H1 (cell line): ENCODE measurements around the gene GNB1L. TPM values are rescaled to one million over a fixed set of nuclear protein-coding genes. Genes with fewer than 3 reads are reported as not detected.

ENCODE experiments used
- CTCF ChIA-PET: fragments of 300-600 bp; sonication (Branson Sonifier 250); formaldehyde crosslinking; loops from one replicate; lab custom pipeline; 2021; ENCODE audit not compliant: partially characterized antibody; lab: Charles Lee
- POLR2A ChIA-PET: fragments of 300-600 bp; sonication (Branson Sonifier 250); formaldehyde crosslinking; loops from one replicate; lab custom pipeline; 2021; ENCODE audit warnings: inconsistent platforms; ENCODE audit not compliant: partially characterized antibody; lab: Charles Lee
- DNase-seq, 2 experiments: peaks; one replicate each; pipeline versions ENCODE4 v3.0.0 to v3.0.0-alpha.2; 2010 to 2022; ENCODE audit warnings: low spot score in 2 of 2, low read depth in 1 of 2, mixed read lengths in 1 of 2
- FAIRE-seq: peaks from 2 replicates; lab custom pipeline; 2011; peaks lifted over from hg19 to GRCh38; lab: Jason Lieb, UNC
- H2AFZ ChIP-seq: 2 replicates; pipeline ENCODE4 v1.8.1; 2012; ENCODE audit warnings: low read length, inconsistent platforms
- H2AK5ac ChIP-seq: 2 replicates; pipeline ENCODE4 v1.6.1; 2013; ENCODE audit warnings: low read depth, low read length
- H2BK120ac ChIP-seq: replicated peaks from 2 replicates; pipeline ENCODE3; 2013; ENCODE audit warnings: low read depth, low read length, inconsistent platforms
- H2BK12ac ChIP-seq: 2 replicates; pipeline ENCODE4 v1.6.1; 2013; ENCODE audit warnings: low read depth, low read length
- H2BK15ac ChIP-seq: 2 replicates; pipeline ENCODE4 v1.6.1; 2013; ENCODE audit warnings: low read length
- H2BK20ac ChIP-seq: 2 replicates; pipeline ENCODE4 v1.6.1; 2013; ENCODE audit warnings: low read length
- H2BK5ac ChIP-seq: 2 replicates; pipeline ENCODE4 v1.6.1; 2013; ENCODE audit warnings: low read depth, low read length
- H3K14ac ChIP-seq: 2 replicates; pipeline ENCODE4 v1.6.1; 2013; ENCODE audit warnings: inconsistent platforms; ENCODE audit not compliant: insufficient read length
- H3K18ac ChIP-seq: 2 replicates; pipeline ENCODE4 v1.6.1; 2013; ENCODE audit warnings: low read length; ENCODE audit errors: extremely low read depth
- H3K23ac ChIP-seq: 2 replicates; pipeline ENCODE4 v1.6.1; 2013; ENCODE audit warnings: inconsistent platforms; ENCODE audit not compliant: insufficient read length
- H3K23me2 ChIP-seq: 2 replicates; pipeline ENCODE4 v1.6.1; 2013; ENCODE audit warnings: low read depth, low read length
- H3K27ac ChIP-seq: 2 replicates; pipeline ENCODE4 v1.6.1; 2011; ENCODE audit warnings: low read depth, low read length, inconsistent platforms
- H3K27me3 ChIP-seq, 4 experiments: replicated peaks in 1 of 4; 1 replicate in 1 of 4; 2 replicates in 3 of 4; pipeline versions ENCODE4 v1.6.1 to v1.8.1; 2011 to 2013; ENCODE audit warnings: low read length in 3 of 4, mild to moderate bottlenecking in 3 of 4, inconsistent platforms in 2 of 4, mixed read lengths in 2 of 4, moderate library complexity in 1 of 4; ENCODE audit not compliant: control insufficient read depth in 3 of 4, insufficient read depth in 3 of 4; ENCODE audit errors: extremely low read depth in 1 of 4
- H3K36me3 ChIP-seq, 4 experiments: 2 replicates each; pipeline versions ENCODE4 v1.6.1 to v1.8.1; 2011 to 2013; ENCODE audit warnings: mild to moderate bottlenecking in 4 of 4, low read length in 3 of 4, moderate library complexity in 2 of 4, control low read depth in 1 of 4, inconsistent platforms in 1 of 4; ENCODE audit not compliant: insufficient read depth in 4 of 4, control insufficient read depth in 2 of 4
- H3K4ac ChIP-seq: replicated peaks from 2 replicates; pipeline ENCODE3; 2013; ENCODE audit warnings: low read length, low read depth, mixed read lengths, inconsistent platforms; ENCODE audit not compliant: insufficient read length
- H3K4me1 ChIP-seq, 4 experiments: replicated peaks in 1 of 4; 1 replicate in 1 of 4; 2 replicates in 3 of 4; pipeline versions ENCODE4 v1.6.1 to v1.8.1; 2011 to 2013; ENCODE audit warnings: low read length in 3 of 4, inconsistent platforms in 2 of 4, mixed read lengths in 1 of 4; ENCODE audit not compliant: insufficient read depth in 4 of 4, control insufficient read depth in 3 of 4
- H3K4me2 ChIP-seq, 2 experiments: 2 replicates each; pipeline versions ENCODE4 v1.6.1 to v1.8.1; 2011 to 2013; ENCODE audit warnings: low read depth in 2 of 2, low read length in 2 of 2, control low read depth in 1 of 2, inconsistent platforms in 1 of 2, mild to moderate bottlenecking in 1 of 2; ENCODE audit not compliant: insufficient read depth in 1 of 2
- H3K4me3 ChIP-seq, 4 experiments: fragments of 200-600, 300-600 bp in 1 of 4; sonication (generic), shearing (Covaris generic), sonication (Bioruptor Twin) in 1 of 4; 2 replicates each; pipeline versions ENCODE4 v1.5.1 to v1.8.1; 2011 to 2016; ENCODE audit warnings: low read length in 4 of 4, low read depth in 3 of 4, control low read depth in 2 of 4, inconsistent platforms in 2 of 4, mild to moderate bottlenecking in 2 of 4, mixed read lengths in 1 of 4, moderate library complexity in 1 of 4; ENCODE audit not compliant: insufficient read depth in 2 of 4; ENCODE audit errors: extremely low read depth in 1 of 4
- H3K56ac ChIP-seq: replicated peaks from 2 replicates; pipeline ENCODE3; 2013; ENCODE audit warnings: low read depth, mild to moderate bottlenecking, mixed read lengths, low read length, inconsistent platforms; ENCODE audit not compliant: insufficient read length
- H3K79me1 ChIP-seq: 2 replicates; pipeline ENCODE4 v1.6.1; 2013; ENCODE audit warnings: low read depth, low read length, control low read depth
- H3K79me2 ChIP-seq, 2 experiments: 2 replicates each; pipeline versions ENCODE4 v1.6.1 to v1.8.1; 2012 to 2013; ENCODE audit warnings: low read length in 2 of 2, mild to moderate bottlenecking in 2 of 2, inconsistent platforms in 1 of 2; ENCODE audit not compliant: insufficient read depth in 2 of 2, control insufficient read depth in 1 of 2
- H3K9ac ChIP-seq, 4 experiments: replicated peaks in 1 of 4; 1 replicate in 1 of 4; 2 replicates in 3 of 4; pipeline versions ENCODE4 v1.6.1 to v1.8.1; 2011 to 2013; ENCODE audit warnings: low read depth in 3 of 4, low read length in 3 of 4, control low read depth in 2 of 4, mild to moderate bottlenecking in 2 of 4, moderate library complexity in 2 of 4, inconsistent platforms in 1 of 4; ENCODE audit errors: extremely low read depth in 1 of 4
- H3K9me3 ChIP-seq, 2 experiments: 2 replicates each; pipeline versions ENCODE4 v1.6.1 to v1.8.1; 2012 to 2013; ENCODE audit warnings: mild to moderate bottlenecking in 2 of 2, moderate library complexity in 2 of 2, control low read depth in 1 of 2, inconsistent platforms in 1 of 2, low read depth in 1 of 2, low read length in 1 of 2, mixed read lengths in 1 of 2; ENCODE audit not compliant: insufficient read depth in 2 of 2
- H4K20me1 ChIP-seq, 2 experiments: replicated peaks in 1 of 2; 2 replicates each; pipeline versions ENCODE3 to v1.8.1; 2011 to 2013; ENCODE audit warnings: inconsistent platforms in 2 of 2, low read length in 2 of 2, mild to moderate bottlenecking in 1 of 2; ENCODE audit not compliant: insufficient read depth in 2 of 2, control insufficient read depth in 1 of 2
- H4K5ac ChIP-seq: 2 replicates; pipeline ENCODE4 v1.6.1; 2013; ENCODE audit warnings: low read length, low read depth, mixed read lengths, inconsistent platforms; ENCODE audit not compliant: insufficient read length
- H4K8ac ChIP-seq: 2 replicates; pipeline ENCODE4 v1.8.0; 2013; ENCODE audit warnings: mild to moderate bottlenecking, moderate library complexity, low read length, inconsistent platforms; ENCODE audit not compliant: insufficient read depth; ENCODE audit errors: extremely low read depth
- H4K91ac ChIP-seq: replicated peaks from 2 replicates; pipeline ENCODE3; 2013; ENCODE audit warnings: low read length, mixed read lengths, inconsistent platforms; ENCODE audit not compliant: insufficient read length
- ATF3 ChIP-seq: IDR thresholded peaks from 2 replicates; pipeline ENCODE4 v1.6.1; 2011; ENCODE audit warnings: low read depth, mild to moderate bottlenecking, low read length; ENCODE audit not compliant: insufficient read depth
- CBX8 ChIP-seq: fragments of 300-800, 300-1000 bp; sonication (generic); IDR thresholded peaks from 2 replicates; pipeline ENCODE4 v1.7.1; 2016; ENCODE audit warnings: low read depth, low read length, borderline replicate concordance
- SP1 ChIP-seq: IDR thresholded peaks from 2 replicates; pipeline ENCODE4 v1.6.1; 2011; ENCODE audit warnings: low read depth, low read length
- SP4 ChIP-seq: IDR thresholded peaks from 2 replicates; pipeline ENCODE4 v1.6.1; 2012; ENCODE audit warnings: low read length, inconsistent platforms
- YY1 ChIP-seq: IDR thresholded peaks from 2 replicates; pipeline ENCODE4 v1.6.1; 2011; ENCODE audit warnings: low read depth, mild to moderate bottlenecking, low read length
- WGBS, 2 experiments: shearing (Covaris generic) in 1 of 2; methylation state at CpG; one replicate each; pipeline versions ENCODE4 v1.1.6 to v1.1.7; 2013 to 2015; ENCODE audit warnings: low lambda C conversion rate in 2 of 2, mixed read lengths in 2 of 2, inconsistent platforms in 1 of 2, low coverage in 1 of 2, missing lambda C conversion rate in 1 of 2; ENCODE audit not compliant: insufficient replicate concordance in 2 of 2, insufficient coverage in 1 of 2, insufficient read length in 1 of 2; ENCODE audit errors: extremely low coverage in 1 of 2, missing lambda C conversion rate in 1 of 2; 5-methylcytosine and 5-hydroxymethylcytosine counted together
- polyA plus RNA-seq, 7 experiments: library from polyadenylated mRNA; depleted of rRNA in 3 of 7; stranded (reverse) in 5 of 7; unstranded in 2 of 7; fragments of >200 nt in 5 of 7; fragments of 200-250 nt in 2 of 7; gene quantifications; 1 replicate in 5 of 7; 2 replicates in 1 of 7; 4 replicates in 1 of 7; pipeline versions ENCODE4 v1.2.1 to v1.2.3, GENCODE V29; 2011 to 2013; ENCODE audit warnings: missing spikeins in 2 of 7, mixed read lengths in 2 of 7
- total RNA-seq: library from RNA; stranded (reverse); fragmentation: NEBNext Ultra II Directional; extraction: Animal tissue kit (Norgen Biotek cat#: 25700); gene quantifications from 2 replicates; pipeline ENCODE4 v1.2.1, GENCODE V29; 2021
- TF ChIP-seq, protein P1 (sequence below): IDR thresholded peaks from 2 replicates; pipeline ENCODE4 v1.6.1; 2012; ENCODE audit warnings: inconsistent platforms

Gene GNB1L
- total and polyA plus RNA-seq, 2 of the 8 experiments (the other 6 are each of a cell fraction or from before 2014, with no cell fraction given): 14.0 to 15.6 TPM

DNA sequence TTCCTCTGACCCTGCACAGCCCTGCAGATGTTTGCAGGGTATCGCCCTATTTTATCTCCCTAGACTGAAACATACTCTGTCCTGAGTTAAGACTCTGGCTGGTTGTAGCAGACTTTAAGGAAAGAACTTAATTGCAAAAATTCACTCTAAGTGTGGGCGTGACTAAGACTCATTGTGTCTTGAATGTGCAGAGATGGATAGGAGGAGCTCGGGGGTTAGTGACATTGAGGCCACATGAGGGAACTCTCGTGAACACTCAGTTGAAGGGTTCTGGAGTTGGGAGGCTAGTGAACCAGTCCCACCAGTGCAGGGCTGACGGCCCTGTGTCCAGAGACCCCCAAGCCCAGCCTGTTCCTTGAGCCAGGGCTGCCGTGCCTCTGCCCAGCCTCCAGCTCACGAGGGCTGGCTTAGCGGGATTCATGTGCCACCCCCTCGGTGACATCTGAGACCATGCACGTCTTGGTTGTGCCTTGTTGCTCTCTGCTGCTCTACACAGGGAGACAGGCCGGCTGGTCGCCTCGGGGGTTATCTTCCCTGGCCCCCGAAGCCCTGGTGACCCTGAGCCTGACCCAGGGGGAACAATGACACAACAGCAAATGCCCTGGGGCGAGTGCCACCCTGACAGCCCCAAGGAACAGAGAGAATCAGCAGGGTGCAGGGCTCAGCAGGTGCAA, 105.5 kb downstream of the GNB1L start:
- H4K8ac ChIP-seq: no peak overlapping the region
- no peak overlapping the region for H2BK120ac ChIP-seq
- no peak overlapping the region; the same call in 1 of the 2 replicates for H2BK20ac ChIP-seq
- H2BK15ac ChIP-seq: no peak overlapping the region
- H3K36me3 ChIP-seq: no peaks in the 10 kb centered on the region
- H4K91ac ChIP-seq: no peak overlapping the region
- no peak overlapping the region for H3K27ac ChIP-seq
- no peaks in the 10 kb centered on the region; the same call in 1 of the 2 replicates for H3K23me2 ChIP-seq
- no peak overlapping the region for H3K56ac ChIP-seq
- H3K18ac ChIP-seq: no peak overlapping the region
- H3K9ac ChIP-seq: no peak overlapping the region
- peaks cover 0 to 10% (median 2%) of the 10 kb centered on the region in 4 experiments; a peak in 2 of 7 replicates for H3K4me1 ChIP-seq
- H3K4me3 ChIP-seq: no peak overlapping the region
- H3K9me3 ChIP-seq: no peaks in the 10 kb centered on the region
- H4K5ac ChIP-seq: no peak overlapping the region
- peaks cover 9 to 23% (median 18%) of the 10 kb centered on the region in 4 experiments for H3K27me3 ChIP-seq
- H3K79me1 ChIP-seq: no peaks in the 10 kb centered on the region
- 86% methylated on average over 15 of the region's 15 CpGs; no CpG with 5 or more reads in 1 of the 2 experiments for WGBS, 2 experiments
- H3K79me2 ChIP-seq: no peaks in the 10 kb centered on the region
- H3K4me2 ChIP-seq: no peak overlapping the region
- no peak overlapping the region for H2AFZ ChIP-seq
- FAIRE-seq (no peak), DNase-seq (no peak)
- peaks cover 1 to 5% of the 10 kb centered on the region in 2 experiments for H4K20me1 ChIP-seq
- no peak overlapping the region for H2BK12ac ChIP-seq
- H3K4ac ChIP-seq: no peak overlapping the region
- H2BK5ac ChIP-seq: no peak overlapping the region
- H3K23ac ChIP-seq: no peak overlapping the region
- ChIA-PET POLR2A (interaction anchor here (0.9 kb wide), 2 partner anchors 98 to 139 kb away, joined by 3 read pairs; no protein-coding TSS in a partner anchor), CTCF (interaction anchor here (0.9 to 16.5 kb wide), 5 partner anchors 13 to 66 kb away, joined by 3 to 168 read pairs (median 4); partner anchors contain the start of gene GP1BB)
- no peak overlapping the region for H3K14ac ChIP-seq
- H2AK5ac ChIP-seq: no peak overlapping the region
- TF ChIP-seq, protein P1, sequence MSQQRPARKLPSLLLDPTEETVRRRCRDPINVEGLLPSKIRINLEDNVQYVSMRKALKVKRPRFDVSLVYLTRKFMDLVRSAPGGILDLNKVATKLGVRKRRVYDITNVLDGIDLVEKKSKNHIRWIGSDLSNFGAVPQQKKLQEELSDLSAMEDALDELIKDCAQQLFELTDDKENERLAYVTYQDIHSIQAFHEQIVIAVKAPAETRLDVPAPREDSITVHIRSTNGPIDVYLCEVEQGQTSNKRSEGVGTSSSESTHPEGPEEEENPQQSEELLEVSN: no peak
- TF ChIP-seq SP1 (no peak), CBX8 (no peak), SP4 (no peak), YY1 (no peak), ATF3 (no peak)
